ENCODE results near the gene STK26.
"Not testable (repeated sequence)": the region's sequence is repeated elsewhere in the genome, so short reads cannot be mapped to it uniquely, and the experiment has no call there.

The STK26 gene

DNA sequence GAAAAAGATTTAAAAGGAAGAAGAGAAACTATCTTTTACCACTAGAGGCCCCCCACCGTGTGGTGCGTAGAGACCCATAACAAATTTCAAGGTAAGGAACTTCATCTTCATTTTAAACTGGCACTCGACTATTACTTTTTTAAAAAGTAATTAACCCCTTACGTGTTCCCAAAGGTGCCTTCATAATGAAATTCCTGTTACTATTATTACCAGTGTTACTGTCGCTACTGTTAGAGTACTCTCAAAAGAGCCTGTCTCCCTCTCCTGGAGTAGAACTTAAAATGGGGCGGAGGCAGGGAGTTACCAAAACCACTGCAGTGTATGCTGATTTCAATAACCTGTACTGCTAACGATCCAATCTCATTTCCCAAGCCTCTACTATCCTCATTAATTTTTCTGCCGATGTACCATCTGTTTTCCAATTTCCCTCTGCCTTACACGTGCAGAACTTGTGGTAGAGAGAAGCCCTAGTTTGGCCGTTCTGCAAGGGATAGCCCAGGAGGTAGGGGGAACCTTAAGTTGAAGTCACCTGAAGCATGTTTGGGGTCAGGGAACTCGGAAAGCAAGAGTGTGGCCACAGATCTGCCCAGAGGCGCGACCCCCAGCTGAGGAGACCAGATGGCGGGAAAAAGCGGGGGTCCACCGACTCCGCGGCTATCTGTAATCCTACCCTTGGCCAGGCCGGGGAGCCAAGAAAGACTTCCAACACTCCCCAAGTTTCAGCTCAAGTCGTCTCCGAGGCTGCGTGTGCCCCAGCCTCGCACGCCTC is 720 bp upstream of the STK26 start:
- CTCF ChIA-PET: interaction anchor here (0.9 kb wide), 1 partner anchor 41 kb away, joined by 3 read pairs; no protein-coding TSS in a partner anchor
- Mint-ChIP-seq H3K27ac (peak overlapping the region; percentile 94), H3K9me3 (no peaks in the 10 kb centered on the region), H3K4me3 (peak overlapping the region; percentile 90), H3K36me3 (peaks cover 4% of the 10 kb centered on the region), H3K27me3 (no peaks in the 10 kb centered on the region), H3K4me1 (peaks cover 43% of the 10 kb centered on the region)
- DNase-seq: peak; percentile 24

- DNase-seq: peak; percentile 67
- CTCF ChIA-PET: interaction anchor here (0.8 kb wide), 1 partner anchor 196 kb away, joined by 3 read pairs; no protein-coding TSS in a partner anchor
- H3K27ac Mint-ChIP-seq: peak overlapping the region; percentile 94
- H3K36me3 Mint-ChIP-seq: peaks cover 14% of the 10 kb centered on the region
- H3K4me3 Mint-ChIP-seq: peak overlapping the region; percentile 90
- H3K9me3 Mint-ChIP-seq: no peaks in the 10 kb centered on the region
- H3K4me1 Mint-ChIP-seq: peaks cover 48% of the 10 kb centered on the region
- H3K27me3 Mint-ChIP-seq: no peaks in the 10 kb centered on the region
Measured at GRCh38 chrX:132023896-132024386, 839 bp downstream of the STK26 start.

- Mint-ChIP-seq H3K27me3 (no peaks in the 10 kb centered on the region), H3K9me3 (no peaks in the 10 kb centered on the region), H3K4me1 (peaks cover 56% of the 10 kb centered on the region), H3K27ac (peak overlapping the region; percentile 74), H3K4me3 (peak overlapping the region; percentile 90), H3K36me3 (peaks cover 17% of the 10 kb centered on the region)
- CTCF ChIA-PET: no interaction called here
- no peak for DNase-seq
Measured at GRCh38 chrX:132025041-132025440, 1.9 kb downstream of the STK26 start.

DNA sequence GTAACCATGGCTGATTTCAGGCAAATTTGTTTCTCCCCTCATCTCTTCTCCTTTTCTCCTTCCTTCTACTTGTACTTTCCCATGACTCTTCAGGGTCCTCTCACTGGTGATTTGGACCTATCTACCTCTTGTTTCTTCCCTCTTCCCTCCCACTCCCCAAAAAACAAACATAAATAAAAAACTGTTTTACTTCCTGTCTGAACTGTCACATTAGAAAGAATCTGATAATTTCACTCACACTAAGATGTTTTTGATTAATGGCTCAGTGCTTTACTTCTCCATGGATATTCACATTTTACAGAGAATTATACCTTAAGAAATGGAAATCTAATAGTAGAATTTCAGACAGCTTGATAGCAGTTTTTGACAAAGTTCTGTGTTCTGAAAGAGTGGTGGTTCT is 7.2 kb downstream of the STK26 start:
- CTCF ChIA-PET: no interaction called here
- Mint-ChIP-seq H3K27ac (no peak overlapping the region), H3K9me3 (no peaks in the 10 kb centered on the region), H3K36me3 (peaks cover 32% of the 10 kb centered on the region), H3K4me3 (no peak overlapping the region), H3K4me1 (peaks cover 79% of the 10 kb centered on the region), H3K27me3 (no peaks in the 10 kb centered on the region)
- no peak for DNase-seq

GRCh38 chrX:132031867-132032266 is 8.8 kb downstream of the STK26 start:
- CTCF ChIA-PET: no interaction called here
- no peak overlapping the region for H3K27ac Mint-ChIP-seq
- no peak overlapping the region for H3K4me3 Mint-ChIP-seq

DNA sequence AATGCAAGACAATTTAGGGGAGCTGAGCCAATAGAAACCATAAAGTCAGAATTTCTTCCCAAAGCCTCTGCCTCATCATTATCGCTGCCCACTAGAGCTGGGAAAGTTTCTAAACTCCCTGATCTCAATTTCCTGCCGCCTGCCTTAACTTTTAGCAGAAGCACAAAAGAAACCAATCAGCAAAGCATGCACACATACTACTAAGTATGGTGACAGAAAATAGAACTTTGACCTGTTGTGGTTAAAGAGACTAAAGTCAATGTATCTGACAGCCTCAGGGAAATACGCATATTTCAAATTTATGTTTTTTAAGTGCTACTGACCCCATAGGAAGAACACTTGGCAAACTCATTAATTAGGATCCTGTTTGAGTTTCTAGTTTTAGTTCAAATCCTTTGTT is 10.1 kb downstream of the STK26 start:
- Mint-ChIP-seq H3K36me3 (peaks cover 32% of the 10 kb centered on the region), H3K4me1 (peaks cover 77% of the 10 kb centered on the region)

More at GRCh38 chrX:132031867-132032266, 8.8 kb downstream of the STK26 start:
- DNase-seq: no peak
- H3K4me1 Mint-ChIP-seq: peaks cover 78% of the 10 kb centered on the region
- peaks cover 33% of the 10 kb centered on the region for H3K36me3 Mint-ChIP-seq
- no peaks in the 10 kb centered on the region for H3K27me3 Mint-ChIP-seq
- H3K9me3 Mint-ChIP-seq: no peaks in the 10 kb centered on the region

GRCh38 chrX:132034648-132035047 is 11.5 kb downstream of the STK26 start:
- no peak overlapping the region for H3K4me3 Mint-ChIP-seq
- no peak for DNase-seq
- H3K4me1 Mint-ChIP-seq: peaks cover 63% of the 10 kb centered on the region
- no peak overlapping the region for H3K27ac Mint-ChIP-seq
- no peaks in the 10 kb centered on the region for H3K27me3 Mint-ChIP-seq
- CTCF ChIA-PET: no interaction called here
- H3K36me3 Mint-ChIP-seq: peaks cover 22% of the 10 kb centered on the region
- no peaks in the 10 kb centered on the region for H3K9me3 Mint-ChIP-seq

More for the DNA sequence above, 10.1 kb downstream of the STK26 start:
- Mint-ChIP-seq H3K9me3 (no peaks in the 10 kb centered on the region), H3K27me3 (no peaks in the 10 kb centered on the region), H3K4me3 (no peak overlapping the region), H3K27ac (no peak overlapping the region)
- DNase-seq: no peak
- CTCF ChIA-PET: interaction anchor here (0.8 to 1.1 kb wide), 2 partner anchors 29 to 201 kb away, joined by 3 read pairs; no protein-coding TSS in a partner anchor

DNA sequence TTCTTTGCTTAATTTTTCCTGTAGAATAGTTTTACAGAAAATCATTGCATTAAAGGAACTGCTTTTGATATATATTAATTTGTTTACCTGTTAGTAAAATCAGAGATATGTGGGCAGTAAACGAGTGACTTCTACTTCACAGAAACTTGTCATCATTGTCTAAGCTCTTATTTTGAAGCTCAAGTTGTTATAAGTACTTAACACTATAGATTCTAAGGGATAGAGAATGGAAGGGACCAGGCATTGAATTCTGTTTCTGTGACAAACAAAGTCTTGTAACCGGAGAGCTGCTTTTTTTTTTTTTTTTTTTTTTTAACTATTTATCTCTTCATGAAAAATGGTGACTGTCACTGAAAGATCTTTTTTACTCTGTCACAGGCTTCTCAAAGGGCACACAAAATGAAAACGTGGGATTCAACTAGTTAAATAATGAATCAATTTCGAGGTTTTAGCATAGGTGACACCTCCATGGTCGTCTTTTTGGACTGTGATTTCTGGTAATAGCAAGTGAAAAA is 14.4 kb downstream of the STK26 start:
- Mint-ChIP-seq H3K27me3 (no peaks in the 10 kb centered on the region), H3K4me3 (no peak overlapping the region), H3K36me3 (peaks cover 12% of the 10 kb centered on the region), H3K4me1 (peaks cover 43% of the 10 kb centered on the region), H3K27ac (no peak overlapping the region), H3K9me3 (no peaks in the 10 kb centered on the region)
- CTCF ChIA-PET: no interaction called here
- no peak for DNase-seq

GRCh38 chrX:132040066-132040465 is 17.0 kb downstream of the STK26 start:
- peaks cover 9% of the 10 kb centered on the region for H3K36me3 Mint-ChIP-seq
- H3K27me3 Mint-ChIP-seq: no peaks in the 10 kb centered on the region
- CTCF ChIA-PET: interaction anchor here (1.2 to 1.4 kb wide), 2 partner anchors 14 to 38 kb away, joined by 3 read pairs; no protein-coding TSS in a partner anchor
- H3K4me3 Mint-ChIP-seq: no peak overlapping the region
- H3K4me1 Mint-ChIP-seq: peaks cover 24% of the 10 kb centered on the region
- no peak overlapping the region for H3K27ac Mint-ChIP-seq
- no peaks in the 10 kb centered on the region for H3K9me3 Mint-ChIP-seq
- DNase-seq: no peak

- no peak overlapping the region for H3K4me3 Mint-ChIP-seq
- H3K4me1 Mint-ChIP-seq: peaks cover 16% of the 10 kb centered on the region
- H3K27me3 Mint-ChIP-seq: no peaks in the 10 kb centered on the region
- DNase-seq: no peak
- no peak overlapping the region for H3K27ac Mint-ChIP-seq
- peaks cover 7% of the 10 kb centered on the region for H3K36me3 Mint-ChIP-seq
- CTCF ChIA-PET: no interaction called here
- H3K9me3 Mint-ChIP-seq: no peaks in the 10 kb centered on the region
Measured at GRCh38 chrX:132041015-132041414, 17.9 kb downstream of the STK26 start.

DNA sequence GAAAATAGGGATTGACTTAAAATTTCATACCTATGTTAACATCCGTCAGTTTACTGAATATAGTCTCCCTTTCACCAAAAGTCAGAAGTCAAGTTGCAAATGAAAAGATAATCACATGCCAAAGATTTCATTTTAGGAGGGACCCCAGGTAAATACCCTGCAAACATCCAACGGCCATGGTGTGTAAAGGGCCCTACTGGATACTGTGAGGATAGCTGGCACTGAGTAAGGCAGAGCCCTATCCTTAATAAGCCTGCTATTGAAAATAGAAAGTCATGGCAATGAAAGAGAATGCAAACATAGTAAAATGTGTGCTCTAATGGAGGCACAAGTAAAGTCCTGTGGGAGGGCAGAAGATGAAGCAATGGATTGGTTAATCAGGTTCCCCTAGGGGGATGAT is 20.9 kb downstream of the STK26 start:
- H3K4me1 Mint-ChIP-seq: peaks cover 2% of the 10 kb centered on the region

GRCh38 chrX:132044953-132045352 is 21.9 kb downstream of the STK26 start:
- no peak overlapping the region for H3K4me3 Mint-ChIP-seq
- peaks cover 2% of the 10 kb centered on the region for H3K4me1 Mint-ChIP-seq
- peaks cover 4% of the 10 kb centered on the region for H3K36me3 Mint-ChIP-seq
- no peaks in the 10 kb centered on the region for H3K9me3 Mint-ChIP-seq
- CTCF ChIA-PET: no interaction called here
- H3K27me3 Mint-ChIP-seq: no peaks in the 10 kb centered on the region
- H3K27ac Mint-ChIP-seq: no peak overlapping the region
- no peak for DNase-seq

More for the DNA sequence above, 20.9 kb downstream of the STK26 start:
- Mint-ChIP-seq H3K4me3 (no peak overlapping the region), H3K36me3 (peaks cover 3% of the 10 kb centered on the region), H3K27ac (no peak overlapping the region), H3K27me3 (no peaks in the 10 kb centered on the region), H3K9me3 (no peaks in the 10 kb centered on the region)
- no peak for DNase-seq
- CTCF ChIA-PET: no interaction called here

DNA sequence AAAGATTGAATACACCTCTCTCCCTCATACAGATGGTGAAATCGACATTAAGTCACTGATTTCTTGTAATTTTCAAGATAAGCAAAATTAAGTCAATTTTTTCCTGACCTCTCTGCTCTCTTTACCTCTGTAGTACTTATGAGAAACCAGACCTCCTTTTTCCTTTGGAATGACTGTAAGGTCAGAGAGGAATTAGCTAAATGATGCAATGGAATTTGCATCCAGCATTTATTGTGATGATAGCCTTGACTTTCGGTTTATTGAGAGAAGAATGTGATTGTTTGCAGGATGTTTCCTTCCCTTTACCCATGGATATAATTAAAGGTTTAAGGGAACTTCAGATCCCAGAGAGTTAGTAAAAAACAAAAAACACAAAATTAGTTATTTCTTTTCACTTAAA is 22.4 kb downstream of the STK26 start:
- no peak overlapping the region for H3K27ac Mint-ChIP-seq
- no peaks in the 10 kb centered on the region for H3K9me3 Mint-ChIP-seq
- H3K36me3 Mint-ChIP-seq: peaks cover 6% of the 10 kb centered on the region
- H3K4me3 Mint-ChIP-seq: no peak overlapping the region
- H3K27me3 Mint-ChIP-seq: no peaks in the 10 kb centered on the region
- no peak for DNase-seq
- CTCF ChIA-PET: no interaction called here
- H3K4me1 Mint-ChIP-seq: peaks cover 2% of the 10 kb centered on the region

- no peak overlapping the region for H3K4me3 Mint-ChIP-seq
- DNase-seq: no peak
- no peaks in the 10 kb centered on the region for H3K27me3 Mint-ChIP-seq
- CTCF ChIA-PET: no interaction called here
- H3K9me3 Mint-ChIP-seq: no peaks in the 10 kb centered on the region
- H3K27ac Mint-ChIP-seq: no peak overlapping the region
- peaks cover 9% of the 10 kb centered on the region for H3K36me3 Mint-ChIP-seq
- H3K4me1 Mint-ChIP-seq: no peaks in the 10 kb centered on the region
Measured at GRCh38 chrX:132046533-132046932, 23.4 kb downstream of the STK26 start.

DNA sequence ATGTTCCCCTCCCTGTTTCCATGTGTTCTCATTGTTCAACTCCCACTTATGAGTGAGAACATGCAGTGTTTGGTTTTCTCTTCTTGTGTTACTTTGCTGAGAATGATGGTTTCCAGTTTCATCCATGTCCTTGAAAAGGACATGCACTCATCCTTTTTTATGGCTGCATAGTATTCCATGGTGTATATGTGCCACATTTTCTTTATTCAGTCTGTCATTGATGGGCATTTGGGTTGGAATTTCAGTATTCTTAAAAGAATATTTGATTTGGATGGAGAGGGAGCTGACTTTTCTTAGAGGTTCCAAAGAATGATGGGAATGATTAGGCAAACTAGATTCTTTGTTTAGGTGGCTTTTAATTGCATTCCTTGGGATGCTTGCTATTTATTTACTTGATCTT is 28.7 kb downstream of the STK26 start:
- H3K36me3 Mint-ChIP-seq: peaks cover 17% of the 10 kb centered on the region
- DNase-seq, CTCF ChIA-PET, H3K4me1 Mint-ChIP-seq, H3K4me3 Mint-ChIP-seq, H3K9me3 Mint-ChIP-seq, H3K27ac Mint-ChIP-seq, H3K27me3 Mint-ChIP-seq: not testable (repeated sequence)
